Measurements from ENCODE around the gene PROK2. TPM values are rescaled to one million over a fixed set of nuclear protein-coding genes. Genes with fewer than 3 reads are reported as not detected.

The PROK2 gene
- total RNA-seq, 1 donor from 2014 or later: not detected

DNA sequence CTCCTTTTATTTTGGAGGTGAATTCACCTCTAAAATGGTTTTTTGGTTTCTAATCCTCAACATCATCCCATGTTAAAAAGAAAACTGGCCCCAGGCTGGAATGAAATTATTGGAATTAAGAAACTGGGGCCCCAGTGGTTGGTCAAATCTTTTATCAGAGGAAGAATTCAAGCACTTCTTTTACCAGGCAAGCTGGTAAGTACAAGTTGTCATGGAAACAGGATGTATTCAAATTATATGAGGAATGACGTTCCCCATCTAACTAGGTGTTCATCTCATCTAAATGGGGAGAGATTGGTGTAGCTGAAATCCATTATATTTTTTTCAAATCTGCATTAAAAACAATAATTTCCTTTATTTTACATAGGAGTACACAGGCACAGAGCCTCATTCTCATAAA, 50.1 kb downstream of the PROK2 start:
- H3K4me3 ChIP-seq (ENCODE audit: low read depth, low read length): no peak overlapping the region
- no peaks in the 10 kb centered on the region for H3K36me3 ChIP-seq (ENCODE audit: control insufficient read depth, insufficient read depth, low read length)
- FAIRE-seq (no peak), DNase-seq (ENCODE audit: low read depth) (no peak)
- TF ChIP-seq, protein P1, sequence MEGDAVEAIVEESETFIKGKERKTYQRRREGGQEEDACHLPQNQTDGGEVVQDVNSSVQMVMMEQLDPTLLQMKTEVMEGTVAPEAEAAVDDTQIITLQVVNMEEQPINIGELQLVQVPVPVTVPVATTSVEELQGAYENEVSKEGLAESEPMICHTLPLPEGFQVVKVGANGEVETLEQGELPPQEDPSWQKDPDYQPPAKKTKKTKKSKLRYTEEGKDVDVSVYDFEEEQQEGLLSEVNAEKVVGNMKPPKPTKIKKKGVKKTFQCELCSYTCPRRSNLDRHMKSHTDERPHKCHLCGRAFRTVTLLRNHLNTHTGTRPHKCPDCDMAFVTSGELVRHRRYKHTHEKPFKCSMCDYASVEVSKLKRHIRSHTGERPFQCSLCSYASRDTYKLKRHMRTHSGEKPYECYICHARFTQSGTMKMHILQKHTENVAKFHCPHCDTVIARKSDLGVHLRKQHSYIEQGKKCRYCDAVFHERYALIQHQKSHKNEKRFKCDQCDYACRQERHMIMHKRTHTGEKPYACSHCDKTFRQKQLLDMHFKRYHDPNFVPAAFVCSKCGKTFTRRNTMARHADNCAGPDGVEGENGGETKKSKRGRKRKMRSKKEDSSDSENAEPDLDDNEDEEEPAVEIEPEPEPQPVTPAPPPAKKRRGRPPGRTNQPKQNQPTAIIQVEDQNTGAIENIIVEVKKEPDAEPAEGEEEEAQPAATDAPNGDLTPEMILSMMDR (IDR thresholded peaks at IDR 0.05; ENCODE audit: insufficient read depth, low read length, severe bottlenecking): no peak
- peaks cover 4% of the 10 kb centered on the region for H3K27me3 ChIP-seq (ENCODE audit: control insufficient read depth, insufficient read depth, low read length)

DNA sequence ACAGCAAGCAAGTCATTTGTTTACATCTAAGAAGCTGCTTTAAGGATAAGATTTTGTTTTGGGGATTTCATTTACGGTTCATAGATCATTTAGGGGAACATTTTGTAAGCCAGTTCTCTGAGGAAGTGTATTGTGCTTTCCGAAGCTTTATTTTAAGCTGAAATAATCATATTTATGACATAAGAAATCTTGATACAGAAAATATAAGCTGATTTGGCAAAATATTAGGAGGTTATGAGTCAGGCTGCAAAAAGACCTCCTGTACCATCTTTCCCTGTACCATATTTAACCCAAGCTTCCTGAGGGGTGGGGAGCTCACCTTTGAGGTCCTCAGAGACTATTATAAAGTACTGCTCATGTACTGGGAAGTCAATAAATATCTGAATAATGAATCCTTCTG, 51.6 kb downstream of the PROK2 start:
- Histone ChIP-seq H3K27me3 (ENCODE audit: control insufficient read depth, insufficient read depth, low read length) (peaks cover 4% of the 10 kb centered on the region), H3K36me3 (ENCODE audit: control insufficient read depth, insufficient read depth, low read length) (no peaks in the 10 kb centered on the region), H3K4me3 (ENCODE audit: low read depth, low read length) (no peak overlapping the region)
- DNase-seq (ENCODE audit: low read depth) (no peak), FAIRE-seq (no peak)
- TF ChIP-seq, protein P1 (IDR thresholded peaks at IDR 0.05; ENCODE audit: insufficient read depth, low read length, severe bottlenecking): no peak

DNA sequence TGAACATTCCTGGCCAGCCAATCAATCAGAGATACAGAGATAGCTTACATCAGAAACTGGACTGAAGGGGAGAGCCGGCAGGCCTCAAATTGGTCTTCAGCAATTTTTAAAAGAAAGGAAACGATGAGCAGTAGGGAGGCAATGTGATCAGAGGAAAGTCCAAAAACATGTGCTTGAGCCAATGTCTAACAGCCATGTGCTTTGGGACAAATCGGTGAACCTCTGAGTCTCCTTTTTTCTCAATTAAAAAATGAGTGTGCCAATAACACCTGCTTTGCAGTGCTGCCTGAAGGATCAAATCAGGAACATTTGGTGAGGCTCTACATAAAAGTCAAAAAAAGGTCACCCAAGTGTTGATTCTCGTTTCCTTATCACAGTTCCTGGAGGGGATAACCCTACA, 52.3 kb downstream of the PROK2 start:
- Histone ChIP-seq H3K4me3 (ENCODE audit: low read depth, low read length) (no peak overlapping the region), H3K36me3 (ENCODE audit: control insufficient read depth, insufficient read depth, low read length) (no peaks in the 10 kb centered on the region), H3K27me3 (ENCODE audit: control insufficient read depth, insufficient read depth, low read length) (peaks cover 2% of the 10 kb centered on the region)
- DNase-seq (ENCODE audit: low read depth) (no peak), FAIRE-seq (no peak)
- TF ChIP-seq, protein P1 (IDR thresholded peaks at IDR 0.05; ENCODE audit: insufficient read depth, low read length, severe bottlenecking): no peak

DNA sequence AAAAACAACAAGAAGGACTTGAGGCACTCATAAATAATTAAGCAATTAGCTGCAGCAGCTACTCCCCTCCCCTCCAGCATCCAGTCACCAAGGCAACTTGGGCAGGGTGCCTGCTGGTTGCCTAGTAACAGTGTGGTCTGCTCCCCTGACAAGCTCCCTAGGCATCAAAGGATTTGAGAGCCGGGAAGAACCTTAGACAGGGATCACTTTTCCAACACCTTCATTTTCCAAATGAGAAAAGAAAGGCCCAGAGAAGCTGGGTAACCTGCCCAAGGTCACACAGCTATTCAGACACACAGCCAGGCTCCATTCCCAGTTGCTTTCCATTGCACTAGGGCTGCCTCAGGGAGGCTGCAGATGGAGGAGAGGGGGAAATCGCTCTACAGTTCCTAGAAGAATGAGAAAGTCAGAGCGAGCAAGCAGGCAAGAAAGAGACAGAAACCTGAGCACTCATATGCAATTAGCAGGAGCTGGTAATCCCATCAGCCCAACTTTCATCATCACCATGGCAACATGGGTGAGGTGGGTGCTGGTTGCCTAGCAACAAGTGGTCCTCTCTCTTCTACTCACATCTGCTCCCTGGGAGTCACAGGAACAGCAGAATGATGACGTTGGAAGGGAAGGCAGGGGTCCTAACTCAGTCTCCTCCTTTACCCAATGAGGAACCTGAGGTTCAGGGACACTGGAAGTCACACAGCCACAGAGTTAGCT, 56.2 kb downstream of the PROK2 start:
- TF ChIP-seq, protein P1 (IDR thresholded peaks at IDR 0.05; ENCODE audit: insufficient read depth, low read length, severe bottlenecking): no peak
- FAIRE-seq: peak; percentile 43

DNA sequence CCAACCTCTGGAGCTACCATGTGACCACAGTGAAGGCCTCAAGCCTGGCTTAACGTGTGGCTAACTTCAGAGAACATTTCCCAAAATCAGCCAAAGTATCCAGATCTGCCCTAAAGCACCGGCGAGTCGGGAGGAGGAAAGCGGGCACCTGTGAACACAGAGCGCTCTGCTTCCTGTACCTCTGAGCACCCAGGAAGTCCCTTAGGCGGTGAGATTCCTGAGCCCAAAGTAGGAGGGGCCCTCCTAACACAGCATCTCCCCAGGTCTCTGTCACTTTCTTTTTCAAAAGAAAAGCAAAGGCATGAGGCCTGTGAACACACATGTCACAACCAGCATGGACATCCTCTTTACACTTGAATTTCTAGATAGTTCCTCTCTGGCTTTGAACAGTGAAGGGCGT, 58.8 kb downstream of the PROK2 start:
- DNase-seq (ENCODE audit: low read depth) (no peak), FAIRE-seq (no peak)
- TF ChIP-seq, protein P1 (IDR thresholded peaks at IDR 0.05; ENCODE audit: insufficient read depth, low read length, severe bottlenecking): no peak
- Histone ChIP-seq H3K4me3 (ENCODE audit: low read depth, low read length) (no peak overlapping the region), H3K36me3 (ENCODE audit: control insufficient read depth, insufficient read depth, low read length) (no peaks in the 10 kb centered on the region), H3K27me3 (ENCODE audit: control insufficient read depth, insufficient read depth, low read length) (peaks cover 6% of the 10 kb centered on the region)

More for the DNA sequence above, 56.2 kb downstream of the PROK2 start:
- H3K27me3 ChIP-seq (ENCODE audit: control insufficient read depth, insufficient read depth, low read length): peaks cover 3% of the 10 kb centered on the region
- H3K36me3 ChIP-seq (ENCODE audit: control insufficient read depth, insufficient read depth, low read length): no peaks in the 10 kb centered on the region
- no peak overlapping the region for H3K4me3 ChIP-seq (ENCODE audit: low read depth, low read length)
- no peak for DNase-seq (ENCODE audit: low read depth)

All from bronchial epithelial cell (primary cell).